A172 (cell line): ENCODE data around the gene TDP2. TPM values are rescaled to one million over a fixed set of nuclear protein-coding genes. Genes with fewer than 3 reads are reported as not detected.
"Not testable (repeated sequence)": the region's sequence is repeated elsewhere in the genome, so short reads cannot be mapped to it uniquely, and the experiment has no call there.

Experiments used
- DNase-seq: peaks from one replicate; pipeline ENCODE4 v3.0.0-alpha.2; 2015; ENCODE audit warnings: low spot score
- total RNA-seq: library from RNA; depleted of rRNA; stranded (reverse); fragments of >200 nt; shearing (Covaris generic); gene quantifications from 2 replicates; pipeline ENCODE4 v1.2.3, GENCODE V29; 2014

TDP2 gene
- total RNA-seq, 1 experiment from 2014 or later: 35.7 TPM

DNA sequence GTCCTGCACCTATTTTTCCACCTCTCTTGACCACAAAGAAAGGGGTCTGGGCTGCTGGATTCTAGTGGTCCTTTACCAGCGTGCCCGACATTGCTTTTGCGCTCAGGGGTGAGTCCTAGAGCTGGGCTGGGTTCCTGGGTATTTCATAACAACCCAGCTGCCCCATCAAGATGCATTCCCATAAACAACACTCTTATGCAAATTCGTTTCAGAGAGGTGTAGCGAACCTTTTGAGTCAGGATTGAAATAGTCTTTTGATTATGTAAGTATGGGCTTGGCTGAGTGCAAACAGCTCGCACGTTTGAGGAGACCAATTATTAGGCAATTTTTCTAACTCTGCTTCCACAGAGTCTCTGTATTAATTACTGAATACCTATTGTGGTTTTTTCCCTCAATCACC is 13.9 kb upstream of the TDP2 start:
- no peak for DNase-seq

DNA sequence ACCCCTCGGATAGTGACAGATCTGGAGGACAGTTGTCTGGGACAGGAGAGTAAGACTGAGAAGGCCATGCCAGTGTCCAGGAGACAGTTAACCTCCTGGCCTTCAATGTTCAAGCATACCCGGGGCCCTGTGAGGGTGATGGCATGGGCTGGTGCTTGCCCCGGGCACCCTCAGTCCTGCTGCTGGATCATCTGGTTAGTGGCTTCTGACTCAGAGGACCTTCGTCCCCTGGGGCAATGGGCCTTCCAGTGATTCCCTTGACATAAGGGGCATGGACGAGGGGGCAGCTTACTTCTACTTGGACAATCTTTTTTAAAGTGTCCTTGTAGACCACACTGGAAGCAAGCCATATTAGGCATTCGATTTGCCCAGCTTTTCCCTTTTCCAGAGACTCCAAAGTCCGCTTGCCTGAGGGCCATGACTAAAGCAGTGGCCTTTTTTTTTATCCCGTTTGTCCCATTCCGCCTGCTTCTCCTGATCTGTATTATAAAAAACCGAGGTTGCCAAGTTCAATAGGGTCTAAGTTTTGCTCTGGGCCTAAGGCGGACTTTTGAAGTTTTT is 12.2 kb upstream of the TDP2 start:
- DNase-seq: not testable (repeated sequence)

DNA sequence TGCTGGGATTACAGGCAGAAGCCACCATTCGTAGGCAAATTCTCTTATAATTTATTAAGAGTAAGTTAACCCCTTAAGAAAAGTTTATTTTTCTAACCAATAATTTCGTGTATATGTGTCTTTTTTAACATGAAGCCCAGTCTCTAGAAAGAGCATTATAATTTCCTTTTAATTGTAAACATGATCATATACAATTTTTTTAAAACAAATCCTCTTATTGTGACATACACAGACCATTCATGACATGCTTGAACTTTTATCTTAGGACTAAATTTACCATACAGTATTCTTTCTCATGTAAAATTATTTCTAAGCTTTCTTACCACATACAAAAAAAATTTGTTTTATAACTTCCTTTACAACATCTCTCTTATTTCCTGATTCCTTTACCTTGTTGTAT is 6.9 kb upstream of the TDP2 start:
- no peak for DNase-seq

DNA sequence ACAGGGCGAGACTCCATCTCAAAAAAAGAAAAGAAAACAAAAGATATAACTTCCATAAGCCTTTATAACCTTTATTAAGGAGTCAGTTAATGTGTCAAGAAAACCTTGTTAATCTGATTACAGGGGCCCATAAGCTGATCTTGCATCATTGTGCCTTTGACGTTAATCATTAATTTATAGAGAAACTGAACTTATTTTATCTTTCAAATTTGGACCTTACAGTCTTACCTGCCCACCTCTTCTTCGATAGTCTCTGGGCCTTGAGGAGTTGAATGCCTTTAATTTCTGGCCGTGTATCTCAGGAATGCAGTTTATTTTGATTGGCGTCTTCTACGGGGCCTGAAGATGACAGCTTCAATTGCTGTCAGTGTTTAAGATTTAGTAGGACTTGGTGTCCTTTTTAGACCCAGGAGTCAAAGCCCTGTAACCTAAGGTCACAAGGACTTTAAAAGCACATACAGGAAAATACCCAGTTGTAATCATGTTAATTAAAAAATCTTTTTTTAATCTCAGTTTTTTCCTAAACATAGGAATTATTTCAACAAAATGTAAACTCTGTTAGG is 6.0 kb upstream of the TDP2 start:
- DNase-seq: no peak

DNA sequence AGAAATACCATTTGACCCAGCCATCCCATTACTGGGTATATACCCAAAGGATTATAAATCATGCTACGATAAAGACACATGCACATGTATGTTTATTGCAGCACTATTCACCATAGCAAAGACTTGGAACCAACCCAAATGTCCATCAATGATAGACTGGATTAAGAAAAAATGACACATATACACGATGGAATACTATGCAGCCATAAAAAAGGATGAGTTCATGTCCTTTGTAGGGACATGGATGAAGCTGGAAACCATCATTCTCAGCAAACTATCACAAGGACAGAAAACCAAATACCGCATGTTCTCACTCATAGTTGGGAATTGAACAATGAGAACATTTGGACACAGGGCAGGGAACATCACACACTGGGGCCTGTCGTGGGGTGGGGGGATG is 4.4 kb upstream of the TDP2 start:
- not testable (repeated sequence) for DNase-seq

DNA sequence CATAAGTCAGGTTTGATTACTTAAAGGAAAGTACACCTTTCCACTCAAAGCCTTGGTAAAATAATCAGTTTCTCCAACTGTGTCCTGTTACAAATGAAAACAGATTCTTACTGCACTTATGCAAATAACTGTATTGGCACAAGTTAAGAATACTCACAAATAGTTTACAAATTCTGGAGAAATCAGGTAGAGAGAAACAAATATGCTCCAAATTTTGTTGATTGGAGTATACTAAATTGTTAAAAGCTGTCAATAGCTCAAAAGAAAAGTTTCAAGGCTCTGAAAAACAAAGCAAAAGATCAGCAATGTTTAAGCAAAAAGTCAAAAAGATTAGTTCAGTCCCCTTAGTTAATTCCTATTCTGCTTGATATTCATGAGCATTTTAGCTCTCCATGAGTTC is 3.8 kb upstream of the TDP2 start:
- DNase-seq: not testable (repeated sequence)

DNA sequence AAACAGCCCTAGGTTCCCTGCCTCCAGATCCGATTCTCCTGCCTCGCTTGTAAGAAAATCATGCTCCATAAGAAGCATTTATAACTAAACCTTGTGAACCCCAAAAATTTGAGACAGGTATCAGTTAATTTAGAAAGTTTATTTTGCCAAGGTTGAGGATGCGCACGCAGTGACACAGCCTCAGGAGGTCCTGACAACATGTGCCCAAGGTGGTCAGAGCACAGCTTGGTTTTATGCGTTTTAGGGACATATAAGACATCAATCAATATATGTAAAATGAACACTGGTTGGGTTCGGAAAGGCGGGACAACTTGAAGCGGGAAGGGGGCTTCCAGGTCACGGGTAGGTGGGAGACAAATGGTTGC is 2.3 kb upstream of the TDP2 start:
- no peak for DNase-seq

- not testable (repeated sequence) for DNase-seq
Observed at GRCh38 chr6:24668066-24668996, 1.6 kb upstream of the TDP2 start.

GRCh38 chr6:24667378-24667803 is 692 bp upstream of the TDP2 start:
- DNase-seq: peak; percentile 41

DNA sequence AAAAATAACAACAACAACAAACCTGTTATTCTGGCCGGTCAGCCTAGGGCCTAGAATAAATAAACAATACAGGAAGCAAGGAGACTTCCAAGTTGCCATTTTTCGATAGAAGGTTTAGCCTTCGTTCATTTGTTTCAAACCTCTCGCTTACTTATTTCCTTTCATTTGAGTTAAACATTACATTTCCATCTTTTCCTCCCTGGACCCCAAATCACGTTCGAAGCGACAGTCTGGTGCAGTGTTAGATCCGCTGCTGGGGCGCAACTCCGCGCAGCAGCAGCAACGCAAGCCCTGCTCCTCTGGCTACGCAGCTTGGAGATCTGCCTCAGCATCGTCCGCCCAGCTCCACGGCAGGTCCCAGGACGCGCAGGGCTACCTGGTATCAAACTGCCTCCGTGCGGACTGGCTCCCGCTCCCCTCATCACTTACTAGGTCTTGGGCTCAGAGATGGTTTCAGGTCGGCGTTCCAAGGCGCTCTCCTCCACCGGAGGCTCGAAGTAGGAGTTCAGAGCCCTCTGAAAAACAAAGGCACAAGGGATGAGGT is 530 bp downstream of the TDP2 start:
- no peak for DNase-seq

- no peak for DNase-seq
Observed at GRCh38 chr6:24664046-24664987, 2.4 kb downstream of the TDP2 start.

DNA sequence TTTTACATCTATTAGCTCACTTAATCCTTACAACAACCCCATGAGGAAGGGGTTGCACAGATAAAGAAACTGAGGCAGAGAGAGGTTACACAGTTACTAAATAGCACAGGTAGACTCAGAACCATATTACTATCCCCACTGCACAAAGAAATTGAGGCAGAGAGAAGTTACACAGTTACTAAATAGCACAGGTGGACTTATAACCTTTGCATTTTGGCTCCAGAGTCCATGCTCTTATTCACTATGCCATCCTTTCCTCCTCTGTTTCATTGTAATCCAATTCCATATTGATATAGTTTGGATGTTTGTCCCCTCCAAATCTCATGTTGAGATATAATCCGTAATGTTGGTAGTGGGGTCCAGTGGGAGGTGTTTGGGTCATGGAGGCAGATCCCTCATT is 3.5 kb downstream of the TDP2 start:
- DNase-seq: no peak

DNA sequence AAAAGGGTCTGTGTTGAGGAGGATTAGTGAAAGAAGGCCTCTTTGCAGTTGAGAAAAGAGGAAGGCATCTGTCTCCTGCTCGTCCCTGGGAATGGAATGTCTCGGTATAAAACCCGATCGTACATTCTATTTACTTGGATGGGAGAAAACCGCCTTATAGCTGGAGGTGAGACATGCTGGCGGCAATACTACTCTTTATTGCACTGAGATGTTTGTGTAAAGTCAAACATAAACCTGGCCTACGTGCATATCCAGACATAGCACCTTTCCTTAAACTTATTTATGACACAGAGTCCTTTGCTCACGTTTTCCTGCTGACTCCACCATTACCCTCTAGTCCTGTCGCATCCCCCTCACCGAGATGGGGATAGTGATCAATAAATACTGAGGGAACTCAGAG is 4.5 kb downstream of the TDP2 start:
- no peak for DNase-seq

DNA sequence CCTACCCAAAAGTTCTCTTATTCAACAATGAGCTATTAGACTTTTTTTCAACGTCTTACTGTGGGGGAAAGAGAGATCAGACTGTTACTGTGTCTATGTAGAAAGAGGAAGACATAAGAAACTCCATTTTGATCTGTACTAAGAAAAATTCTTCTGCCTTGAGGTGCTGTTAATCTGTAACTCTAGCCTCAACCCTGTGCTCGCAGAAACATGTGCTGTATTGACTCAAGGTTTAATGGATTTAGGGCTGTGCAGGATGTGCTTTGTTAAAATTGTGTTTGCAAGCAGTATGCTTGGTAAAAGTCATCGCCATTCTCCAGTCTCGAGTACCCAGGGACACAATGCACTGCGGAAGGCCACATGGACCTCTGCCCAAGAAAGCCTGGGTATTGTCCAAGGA is 4.9 kb downstream of the TDP2 start:
- not testable (repeated sequence) for DNase-seq

GRCh38 chr6:24660105-24660504 is 6.6 kb downstream of the TDP2 start:
- DNase-seq: no peak

DNA sequence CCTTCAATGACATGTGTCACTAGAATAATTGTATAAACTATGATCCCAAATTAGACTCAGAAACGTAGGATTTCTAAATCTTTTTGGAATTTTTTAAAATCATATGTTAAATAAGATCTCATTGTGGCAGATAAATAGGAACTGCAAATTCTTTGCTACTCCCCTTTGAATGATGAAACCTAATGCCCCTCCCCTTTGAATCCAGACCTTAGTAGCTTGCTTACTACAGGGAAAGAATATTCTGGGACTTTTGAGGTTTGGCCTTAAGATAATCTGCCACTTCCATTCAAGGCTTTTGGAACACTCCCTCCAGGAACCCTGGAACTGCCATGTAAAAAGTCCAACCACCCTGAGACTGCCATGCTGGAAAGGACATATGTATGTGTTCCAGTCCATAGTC is 7.1 kb downstream of the TDP2 start:
- no peak for DNase-seq

GRCh38 chr6:24658573-24659560 is 7.8 kb downstream of the TDP2 start:
- peak; percentile 55 for DNase-seq

DNA sequence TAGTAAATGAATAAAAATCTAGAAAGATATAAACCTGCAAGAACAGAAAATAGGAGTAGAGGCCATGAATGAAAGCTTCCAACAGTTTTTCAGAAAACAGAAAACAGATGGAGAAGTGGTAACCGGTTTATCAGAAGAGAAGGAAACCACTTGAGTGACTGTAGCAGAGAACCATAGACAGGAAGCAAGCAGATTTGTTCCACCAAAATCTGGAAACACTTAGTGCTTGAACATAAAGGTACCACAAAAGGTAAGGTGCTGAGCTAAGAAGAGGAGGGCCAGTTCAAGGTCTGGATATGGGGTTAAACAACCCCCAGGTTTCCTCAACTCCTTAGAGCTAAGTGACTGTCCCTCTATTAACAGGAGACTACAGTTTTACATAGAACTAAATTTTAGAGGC is 11.5 kb downstream of the TDP2 start:
- no peak for DNase-seq

- DNase-seq: no peak
Observed at GRCh38 chr6:24650365-24650764, 16.3 kb downstream of the TDP2 start.

GRCh38 chr6:24649691-24650090 is 17.0 kb downstream of the TDP2 start:
- DNase-seq: no peak
